HG02870 (cell line): ENCODE measurements around the gene MAX.
"Not testable (repeated sequence)": the region's sequence is repeated elsewhere in the genome, so short reads cannot be mapped to it uniquely, and the experiment has no call there.

Source experiments
- ATAC-seq: cut with Tn5 transposase; IDR thresholded peaks from one replicate; pipeline ENCODE4 v1.9.1; 2021; ENCODE audit warnings: mild to moderate bottlenecking, moderate library complexity; ENCODE audit not compliant: unreplicated experiment

Gene MAX

GRCh38 chr14:65041434-65041915 is 60.8 kb downstream of the MAX start:
- no peak for ATAC-seq

- no peak for ATAC-seq
These were observed 61.5 kb downstream of the MAX start for GRCh38 chr14:65040666-65041433.

DNA sequence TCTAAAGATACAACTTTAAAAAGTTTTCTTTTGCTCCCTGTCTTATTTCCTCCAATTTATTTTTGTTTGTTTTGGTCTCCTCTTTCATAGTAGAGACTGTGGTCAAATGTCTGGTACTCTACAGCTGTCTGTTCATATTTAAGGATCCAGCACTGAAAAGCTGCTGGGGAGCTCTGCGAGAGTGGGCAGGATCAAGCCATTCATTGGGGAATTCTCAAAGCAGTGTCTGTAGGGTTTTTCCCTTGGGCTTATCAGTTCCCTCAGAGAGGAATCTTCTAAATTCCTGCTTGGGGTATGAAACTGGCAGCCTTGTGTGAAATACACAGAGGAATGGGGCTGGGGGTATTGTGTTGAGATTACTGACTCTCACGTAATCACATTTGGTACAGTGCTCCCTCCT is 63.4 kb downstream of the MAX start:
- ATAC-seq: no peak

DNA sequence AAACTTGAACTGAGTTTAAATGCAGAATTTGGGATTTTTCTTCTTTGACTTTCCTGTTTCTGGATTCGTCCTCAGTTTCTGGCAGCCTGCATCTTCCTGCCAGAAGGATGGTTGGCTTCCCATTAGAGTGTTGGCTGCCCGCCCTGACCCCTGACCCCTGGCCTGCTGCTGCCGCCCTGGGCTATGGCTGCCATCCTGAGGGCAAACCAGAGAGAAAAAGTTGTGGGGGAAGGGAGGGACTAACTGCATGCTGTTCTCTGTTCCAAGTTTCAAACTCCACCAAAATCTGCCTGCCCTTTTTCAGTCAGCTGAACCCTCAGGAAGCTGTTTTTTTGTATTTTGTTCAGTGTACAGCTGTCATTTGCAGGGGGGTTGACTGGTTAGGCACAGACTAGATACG is 67.3 kb downstream of the MAX start:
- no peak for ATAC-seq

DNA sequence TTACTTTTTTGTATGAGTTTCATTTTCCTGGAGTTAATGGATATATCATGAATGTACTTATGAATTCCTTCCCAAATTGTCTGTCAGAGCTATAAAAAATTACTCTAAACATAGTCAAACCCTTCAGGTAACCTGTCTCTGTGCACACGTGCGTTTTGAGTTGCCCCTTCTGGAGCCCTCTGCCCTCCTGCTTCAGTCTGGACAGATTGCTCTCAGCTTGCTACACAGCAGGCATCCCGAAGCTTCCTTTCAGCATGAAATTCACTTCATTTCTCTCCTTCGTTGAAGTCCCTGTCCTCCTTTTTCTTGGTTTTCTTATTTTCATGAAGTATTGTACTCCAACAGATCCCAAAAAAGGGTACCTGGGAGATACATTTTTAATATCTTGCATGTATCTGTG is 68.3 kb downstream of the MAX start:
- ATAC-seq: no peak

- no peak for ATAC-seq
These were observed 69.1 kb downstream of the MAX start for GRCh38 chr14:65033181-65033580.

DNA sequence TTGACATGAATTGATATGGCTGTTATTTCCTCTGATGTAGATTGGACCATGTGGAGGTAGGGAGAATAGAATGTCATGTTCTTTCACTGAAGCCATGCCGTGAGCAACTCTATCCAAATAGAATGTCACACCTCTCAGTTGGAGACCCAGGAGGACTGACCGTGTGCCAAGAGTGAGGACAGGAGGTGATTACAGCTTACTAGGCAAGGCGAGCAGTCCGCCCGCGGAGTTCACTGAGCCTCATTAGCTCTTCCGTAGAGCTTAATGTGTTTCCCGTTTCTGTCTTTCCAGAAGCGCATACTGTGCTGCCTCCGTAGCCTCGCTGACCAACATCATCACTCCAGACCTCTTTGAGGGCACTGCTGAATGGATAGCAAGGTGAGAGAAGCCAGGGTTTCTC is 70.0 kb downstream of the MAX start:
- no peak for ATAC-seq

DNA sequence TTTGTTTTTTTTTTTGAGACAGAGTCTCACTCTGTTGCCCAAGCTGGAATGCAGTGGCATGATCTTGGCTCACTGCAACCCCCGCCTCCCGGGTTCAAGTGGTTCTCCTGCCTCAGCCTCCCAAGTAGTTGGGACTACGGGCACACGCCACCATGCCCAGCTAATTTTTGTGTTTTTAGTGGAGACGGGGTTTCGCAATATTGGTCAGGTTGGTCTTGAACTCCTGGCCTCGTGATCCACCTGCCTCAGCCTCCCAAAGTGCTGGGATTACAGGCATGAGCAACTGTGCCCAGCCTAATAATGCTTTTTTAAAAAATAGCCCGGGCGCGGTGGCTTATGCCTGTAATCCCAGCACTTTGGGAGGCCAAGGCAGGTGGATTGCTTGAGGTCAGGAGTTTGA is 71.0 kb downstream of the MAX start:
- ATAC-seq: not testable (repeated sequence)

- no peak for ATAC-seq
These were observed 73.4 kb downstream of the MAX start for GRCh38 chr14:65028937-65029336.

- no peak for ATAC-seq
These were observed 75.1 kb downstream of the MAX start for GRCh38 chr14:65027127-65027799.

- ATAC-seq: no peak
These were observed 75.8 kb downstream of the MAX start for GRCh38 chr14:65026526-65026925.

- no peak for ATAC-seq
These were observed 76.5 kb downstream of the MAX start for GRCh38 chr14:65025818-65026217.
